Measurements from ENCODE around the gene LPP. TPM values are rescaled to one million over a fixed set of nuclear protein-coding genes. Genes with fewer than 3 reads are reported as not detected.

The LPP gene
- total and polyA plus RNA-seq, 2 of the 13 experiments (the other 11 are each of a cell fraction or from before 2014, with no cell fraction given): 19.2 to 29.9 TPM

DNA sequence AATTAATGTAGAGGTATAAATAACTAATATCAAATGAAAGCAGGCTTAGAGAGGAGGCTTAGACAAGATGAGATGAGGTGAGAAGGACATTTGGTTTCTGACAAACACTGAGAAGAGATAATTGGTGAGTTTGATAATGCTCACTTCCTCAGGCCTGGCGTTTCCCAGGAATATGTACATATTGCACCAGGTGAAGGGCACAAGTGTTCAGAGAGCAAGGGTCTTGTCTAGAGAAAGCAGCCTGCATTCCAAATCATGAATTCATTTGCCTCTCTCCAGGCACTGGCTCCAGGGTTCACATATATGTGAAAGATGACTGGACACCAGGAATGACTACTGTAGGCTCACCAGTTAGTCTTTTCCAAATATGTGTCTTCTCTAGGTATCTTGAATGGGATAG, 48.0 kb upstream of the LPP start (continued):
- TF ChIP-seq, protein P1, sequence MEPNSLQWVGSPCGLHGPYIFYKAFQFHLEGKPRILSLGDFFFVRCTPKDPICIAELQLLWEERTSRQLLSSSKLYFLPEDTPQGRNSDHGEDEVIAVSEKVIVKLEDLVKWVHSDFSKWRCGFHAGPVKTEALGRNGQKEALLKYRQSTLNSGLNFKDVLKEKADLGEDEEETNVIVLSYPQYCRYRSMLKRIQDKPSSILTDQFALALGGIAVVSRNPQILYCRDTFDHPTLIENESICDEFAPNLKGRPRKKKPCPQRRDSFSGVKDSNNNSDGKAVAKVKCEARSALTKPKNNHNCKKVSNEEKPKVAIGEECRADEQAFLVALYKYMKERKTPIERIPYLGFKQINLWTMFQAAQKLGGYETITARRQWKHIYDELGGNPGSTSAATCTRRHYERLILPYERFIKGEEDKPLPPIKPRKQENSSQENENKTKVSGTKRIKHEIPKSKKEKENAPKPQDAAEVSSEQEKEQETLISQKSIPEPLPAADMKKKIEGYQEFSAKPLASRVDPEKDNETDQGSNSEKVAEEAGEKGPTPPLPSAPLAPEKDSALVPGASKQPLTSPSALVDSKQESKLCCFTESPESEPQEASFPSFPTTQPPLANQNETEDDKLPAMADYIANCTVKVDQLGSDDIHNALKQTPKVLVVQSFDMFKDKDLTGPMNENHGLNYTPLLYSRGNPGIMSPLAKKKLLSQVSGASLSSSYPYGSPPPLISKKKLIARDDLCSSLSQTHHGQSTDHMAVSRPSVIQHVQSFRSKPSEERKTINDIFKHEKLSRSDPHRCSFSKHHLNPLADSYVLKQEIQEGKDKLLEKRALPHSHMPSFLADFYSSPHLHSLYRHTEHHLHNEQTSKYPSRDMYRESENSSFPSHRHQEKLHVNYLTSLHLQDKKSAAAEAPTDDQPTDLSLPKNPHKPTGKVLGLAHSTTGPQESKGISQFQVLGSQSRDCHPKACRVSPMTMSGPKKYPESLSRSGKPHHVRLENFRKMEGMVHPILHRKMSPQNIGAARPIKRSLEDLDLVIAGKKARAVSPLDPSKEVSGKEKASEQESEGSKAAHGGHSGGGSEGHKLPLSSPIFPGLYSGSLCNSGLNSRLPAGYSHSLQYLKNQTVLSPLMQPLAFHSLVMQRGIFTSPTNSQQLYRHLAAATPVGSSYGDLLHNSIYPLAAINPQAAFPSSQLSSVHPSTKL (CRISPR knock-in tag; IDR thresholded peaks at IDR 0.05): peak; percentile 56
- peak; percentile 44; the same call in 1 of the 2 replicates for TF ChIP-seq HNF4G (IDR thresholded peaks at IDR 0.05; ENCODE audit: borderline replicate concordance, low read depth, low read length)
- TF ChIP-seq HNF4G (CRISPR knock-in tag; IDR thresholded peaks at IDR 0.05; ENCODE audit: borderline replicate concordance, low read depth): no peak
- TF ChIP-seq MAF1 (CRISPR knock-in tag; IDR thresholded peaks at IDR 0.05; ENCODE audit: borderline replicate concordance): no peak
- TF ChIP-seq HMG20A (CRISPR knock-in tag; IDR thresholded peaks at IDR 0.05; ENCODE audit: borderline replicate concordance): peak; percentile 35; the same call in 1 of the 2 replicates
- no peak for TF ChIP-seq ONECUT2 (CRISPR knock-in tag; IDR thresholded peaks at IDR 0.05)
- TF ChIP-seq TBP (CRISPR knock-in tag; IDR thresholded peaks at IDR 0.05): no peak
- TF ChIP-seq HNF4A (CRISPR knock-in tag; IDR thresholded peaks at IDR 0.05): peak; percentile 68
- TF ChIP-seq, protein P2, sequence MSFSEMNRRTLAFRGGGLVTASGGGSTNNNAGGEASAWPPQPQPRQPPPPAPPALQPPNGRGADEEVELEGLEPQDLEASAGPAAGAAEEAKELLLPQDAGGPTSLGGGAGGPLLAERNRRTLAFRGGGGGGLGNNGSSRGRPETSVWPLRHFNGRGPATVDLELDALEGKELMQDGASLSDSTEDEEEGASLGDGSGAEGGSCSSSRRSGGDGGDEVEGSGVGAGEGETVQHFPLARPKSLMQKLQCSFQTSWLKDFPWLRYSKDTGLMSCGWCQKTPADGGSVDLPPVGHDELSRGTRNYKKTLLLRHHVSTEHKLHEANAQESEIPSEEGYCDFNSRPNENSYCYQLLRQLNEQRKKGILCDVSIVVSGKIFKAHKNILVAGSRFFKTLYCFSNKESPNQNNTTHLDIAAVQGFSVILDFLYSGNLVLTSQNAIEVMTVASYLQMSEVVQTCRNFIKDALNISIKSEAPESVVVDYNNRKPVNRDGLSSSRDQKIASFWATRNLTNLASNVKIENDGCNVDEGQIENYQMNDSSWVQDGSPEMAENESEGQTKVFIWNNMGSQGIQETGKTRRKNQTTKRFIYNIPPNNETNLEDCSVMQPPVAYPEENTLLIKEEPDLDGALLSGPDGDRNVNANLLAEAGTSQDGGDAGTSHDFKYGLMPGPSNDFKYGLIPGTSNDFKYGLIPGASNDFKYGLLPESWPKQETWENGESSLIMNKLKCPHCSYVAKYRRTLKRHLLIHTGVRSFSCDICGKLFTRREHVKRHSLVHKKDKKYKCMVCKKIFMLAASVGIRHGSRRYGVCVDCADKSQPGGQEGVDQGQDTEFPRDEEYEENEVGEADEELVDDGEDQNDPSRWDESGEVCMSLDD (CRISPR knock-in tag; IDR thresholded peaks at IDR 0.05; ENCODE audit: borderline replicate concordance): no peak
- TF ChIP-seq ZBTB7B (CRISPR knock-in tag; IDR thresholded peaks at IDR 0.05): 0 out of 2 replicates have a peak, but pooled peaks have one; percentile 9
- TF ChIP-seq JARID2 (CRISPR knock-in tag; IDR thresholded peaks at IDR 0.05; ENCODE audit: insufficient replicate concordance): no peak
- TF ChIP-seq ZNF652 (CRISPR knock-in tag; IDR thresholded peaks at IDR 0.05; ENCODE audit: borderline replicate concordance, low read depth): no peak
- TF ChIP-seq ZNF224 (CRISPR knock-in tag; IDR thresholded peaks at IDR 0.05): no peak
- no peak for TF ChIP-seq NRL (CRISPR knock-in tag; IDR thresholded peaks at IDR 0.05; ENCODE audit: borderline replicate concordance)
- no peak for TF ChIP-seq ZNF713 (CRISPR knock-in tag; IDR thresholded peaks at IDR 0.05)
- no peak for TF ChIP-seq TOPORS (CRISPR knock-in tag; IDR thresholded peaks at IDR 0.05)
- TF ChIP-seq, protein P3, sequence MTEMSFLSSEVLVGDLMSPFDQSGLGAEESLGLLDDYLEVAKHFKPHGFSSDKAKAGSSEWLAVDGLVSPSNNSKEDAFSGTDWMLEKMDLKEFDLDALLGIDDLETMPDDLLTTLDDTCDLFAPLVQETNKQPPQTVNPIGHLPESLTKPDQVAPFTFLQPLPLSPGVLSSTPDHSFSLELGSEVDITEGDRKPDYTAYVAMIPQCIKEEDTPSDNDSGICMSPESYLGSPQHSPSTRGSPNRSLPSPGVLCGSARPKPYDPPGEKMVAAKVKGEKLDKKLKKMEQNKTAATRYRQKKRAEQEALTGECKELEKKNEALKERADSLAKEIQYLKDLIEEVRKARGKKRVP (CRISPR knock-in tag; IDR thresholded peaks at IDR 0.05): peak in 1 of 2 experiments; percentile 71; a peak in 1 of 4 replicates
- TF ChIP-seq, protein P4, sequence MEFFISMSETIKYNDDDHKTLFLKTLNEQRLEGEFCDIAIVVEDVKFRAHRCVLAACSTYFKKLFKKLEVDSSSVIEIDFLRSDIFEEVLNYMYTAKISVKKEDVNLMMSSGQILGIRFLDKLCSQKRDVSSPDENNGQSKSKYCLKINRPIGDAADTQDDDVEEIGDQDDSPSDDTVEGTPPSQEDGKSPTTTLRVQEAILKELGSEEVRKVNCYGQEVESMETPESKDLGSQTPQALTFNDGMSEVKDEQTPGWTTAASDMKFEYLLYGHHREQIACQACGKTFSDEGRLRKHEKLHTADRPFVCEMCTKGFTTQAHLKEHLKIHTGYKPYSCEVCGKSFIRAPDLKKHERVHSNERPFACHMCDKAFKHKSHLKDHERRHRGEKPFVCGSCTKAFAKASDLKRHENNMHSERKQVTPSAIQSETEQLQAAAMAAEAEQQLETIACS (CRISPR knock-in tag; IDR thresholded peaks at IDR 0.05): no peak
- TF ChIP-seq, protein P5, sequence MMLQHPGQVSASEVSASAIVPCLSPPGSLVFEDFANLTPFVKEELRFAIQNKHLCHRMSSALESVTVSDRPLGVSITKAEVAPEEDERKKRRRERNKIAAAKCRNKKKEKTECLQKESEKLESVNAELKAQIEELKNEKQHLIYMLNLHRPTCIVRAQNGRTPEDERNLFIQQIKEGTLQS (CRISPR knock-in tag; IDR thresholded peaks at IDR 0.05): no peak
- no peak for TF ChIP-seq ZNF460 (CRISPR knock-in tag; IDR thresholded peaks at IDR 0.05; ENCODE audit: borderline replicate concordance)
- TF ChIP-seq, protein P6, sequence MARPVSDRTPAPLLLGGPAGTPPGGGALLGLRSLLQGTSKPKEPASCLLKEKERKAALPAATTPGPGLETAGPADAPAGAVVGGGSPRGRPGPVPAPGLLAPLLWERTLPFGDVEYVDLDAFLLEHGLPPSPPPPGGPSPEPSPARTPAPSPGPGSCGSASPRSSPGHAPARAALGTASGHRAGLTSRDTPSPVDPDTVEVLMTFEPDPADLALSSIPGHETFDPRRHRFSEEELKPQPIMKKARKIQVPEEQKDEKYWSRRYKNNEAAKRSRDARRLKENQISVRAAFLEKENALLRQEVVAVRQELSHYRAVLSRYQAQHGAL (CRISPR knock-in tag; IDR thresholded peaks at IDR 0.05; ENCODE audit: not compliant biosample characterization): no peak
